ENCODE data around the gene PIP4K2A.
"Not testable (repeated sequence)": the region's sequence is repeated elsewhere in the genome, so short reads cannot be mapped to it uniquely, and the experiment has no call there.

PIP4K2A gene

DNA sequence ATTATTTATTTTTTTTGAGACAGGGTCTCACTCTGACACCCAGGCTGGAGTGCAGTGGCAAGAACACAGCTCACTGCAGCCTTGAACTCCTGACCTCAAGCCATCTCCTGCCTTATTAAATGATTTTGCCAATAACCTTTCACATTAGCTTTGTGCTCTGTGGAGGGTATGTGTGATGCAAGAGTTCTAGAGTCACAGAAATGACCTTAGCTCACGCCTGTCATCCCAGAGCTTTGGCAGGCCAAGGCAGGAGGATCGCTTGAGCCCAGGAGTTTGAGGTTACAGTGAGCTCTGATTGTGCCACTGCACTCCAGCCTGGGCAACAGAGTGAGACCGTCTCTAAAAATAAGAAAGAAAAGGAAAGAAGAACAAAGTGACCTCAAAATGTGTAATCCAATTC lies 4.3 kb upstream of the PIP4K2A start:
- H3K27me3 ChIP-seq (ENCODE audit: control insufficient read depth, insufficient read depth, low read length); H3K27ac ChIP-seq (ENCODE audit: low read length); H3K4me3 ChIP-seq (ENCODE audit: low read length); H3K4me1 ChIP-seq (ENCODE audit: control insufficient read depth, low read depth, low read length); H3K36me3 ChIP-seq (ENCODE audit: control insufficient read depth, low read depth, low read length); H3K9me3 ChIP-seq (ENCODE audit: control insufficient read depth, low read depth, low read length); H3K9ac ChIP-seq (ENCODE audit: low read length): not testable (repeated sequence)

DNA sequence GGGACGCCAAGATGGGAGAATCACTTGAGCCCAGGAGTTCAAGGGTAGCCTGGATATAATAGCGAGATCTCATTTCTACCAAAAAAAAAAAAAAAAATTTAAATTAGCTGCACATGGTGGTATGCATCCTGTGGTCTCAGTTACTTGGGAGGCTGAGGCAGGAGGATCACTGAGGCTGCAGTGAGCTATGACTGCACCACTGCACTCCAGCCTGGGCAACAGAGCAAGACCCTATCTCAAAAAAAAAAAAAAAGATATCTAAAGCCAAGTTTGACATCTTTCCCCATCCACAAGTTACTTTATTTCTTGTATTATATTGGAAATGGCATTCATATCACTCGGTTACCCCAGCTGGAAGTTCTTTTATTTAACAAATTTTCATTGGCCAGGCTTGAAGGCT lies 3.4 kb upstream of the PIP4K2A start:
- H3K9me3 ChIP-seq (ENCODE audit: control insufficient read depth, low read depth, low read length): no peaks in the 10 kb centered on the region
- H3K9ac ChIP-seq (ENCODE audit: low read length): no peak overlapping the region
- H3K4me3 ChIP-seq (ENCODE audit: low read length): no peak overlapping the region
- peaks cover 2% of the 10 kb centered on the region for H3K4me1 ChIP-seq (ENCODE audit: control insufficient read depth, low read depth, low read length)
- H3K27ac ChIP-seq (ENCODE audit: low read length): no peak overlapping the region
- H3K36me3 ChIP-seq (ENCODE audit: control insufficient read depth, low read depth, low read length): no peaks in the 10 kb centered on the region
- H3K27me3 ChIP-seq (ENCODE audit: control insufficient read depth, insufficient read depth, low read length): peaks cover 14% of the 10 kb centered on the region

DNA sequence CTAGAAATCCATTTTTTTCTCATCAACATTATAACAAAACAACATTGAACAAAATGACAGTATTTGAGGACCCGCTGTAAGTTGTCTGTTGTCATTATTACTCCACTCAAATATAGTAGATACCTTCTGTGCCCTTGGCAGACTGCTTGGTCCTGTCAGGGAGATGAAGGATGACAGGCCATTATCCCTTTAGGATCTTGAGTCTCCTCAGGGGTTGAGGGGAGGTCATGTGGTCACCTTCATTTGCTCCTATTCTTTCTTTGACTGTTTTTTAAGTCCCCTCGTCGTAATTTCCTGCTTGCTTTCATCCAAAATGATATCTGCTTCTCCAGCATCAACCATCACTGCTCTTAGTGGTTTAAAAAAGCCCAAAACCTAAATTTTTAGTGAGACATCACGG lies 2.6 kb upstream of the PIP4K2A start:
- H3K27ac ChIP-seq (ENCODE audit: low read length): no peak overlapping the region
- peaks cover 22% of the 10 kb centered on the region for H3K27me3 ChIP-seq (ENCODE audit: control insufficient read depth, insufficient read depth, low read length)
- peaks cover 9% of the 10 kb centered on the region for H3K4me1 ChIP-seq (ENCODE audit: control insufficient read depth, low read depth, low read length)
- H3K36me3 ChIP-seq (ENCODE audit: control insufficient read depth, low read depth, low read length): no peaks in the 10 kb centered on the region
- H3K9me3 ChIP-seq (ENCODE audit: control insufficient read depth, low read depth, low read length): no peaks in the 10 kb centered on the region
- H3K9ac ChIP-seq (ENCODE audit: low read length): no peak overlapping the region
- H3K4me3 ChIP-seq (ENCODE audit: low read length): no peak overlapping the region

DNA sequence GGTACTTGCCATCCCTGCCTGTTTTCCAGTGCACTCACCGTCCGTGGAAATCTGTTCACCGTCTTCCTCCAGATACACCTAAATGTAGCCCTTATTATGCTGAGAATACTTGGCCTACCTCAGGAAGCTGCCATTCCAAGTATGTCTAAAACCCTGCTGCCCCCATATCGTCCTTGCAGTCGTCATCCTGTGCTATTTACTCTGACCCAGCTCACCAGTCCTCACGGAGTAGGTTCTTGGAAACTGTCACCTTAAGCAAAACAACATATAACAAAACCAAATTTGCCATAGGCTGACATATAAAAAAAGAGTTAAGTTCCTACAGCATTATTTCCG lies 880 bp upstream of the PIP4K2A start:
- Histone ChIP-seq H3K9ac (ENCODE audit: low read length) (no peak overlapping the region), H3K27me3 (ENCODE audit: control insufficient read depth, insufficient read depth, low read length) (peaks cover 29% of the 10 kb centered on the region), H3K9me3 (ENCODE audit: control insufficient read depth, low read depth, low read length) (no peaks in the 10 kb centered on the region), H3K4me3 (ENCODE audit: low read length) (no peak overlapping the region), H3K36me3 (ENCODE audit: control insufficient read depth, low read depth, low read length) (no peaks in the 10 kb centered on the region), H3K27ac (ENCODE audit: low read length) (no peak overlapping the region), H3K4me1 (ENCODE audit: control insufficient read depth, low read depth, low read length) (peaks cover 10% of the 10 kb centered on the region)

DNA sequence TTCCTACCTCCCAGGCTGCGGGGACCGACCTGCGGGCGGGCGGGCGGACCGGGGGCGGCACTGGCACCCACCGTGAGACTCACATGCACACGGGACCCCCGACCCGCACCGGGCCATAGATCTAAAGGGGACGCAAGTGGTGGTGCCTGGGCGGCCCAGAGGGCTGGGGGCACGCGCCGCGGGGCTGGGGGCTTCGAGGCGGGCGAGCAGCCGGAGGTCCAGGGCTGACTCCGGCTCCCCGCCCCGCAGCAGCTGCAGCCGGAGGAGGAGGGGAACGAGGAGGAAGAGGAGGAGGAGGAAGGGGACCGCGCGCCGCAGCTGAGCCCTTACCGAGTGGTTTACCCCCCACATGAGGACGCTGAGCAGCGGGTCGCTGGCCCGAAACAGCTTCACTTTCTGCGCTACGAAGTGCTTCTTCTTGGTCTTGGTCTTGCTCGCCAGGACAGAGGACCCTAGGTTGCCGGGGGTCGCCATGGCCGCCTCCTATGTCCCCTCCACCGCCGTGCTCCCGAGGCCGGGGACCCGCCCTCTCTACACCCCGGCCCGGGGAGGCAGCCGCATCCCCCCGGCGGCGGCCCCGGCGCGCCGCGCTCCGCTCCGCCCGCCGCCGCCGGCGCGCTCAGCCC lies 412 bp downstream of the PIP4K2A start:
- no peaks in the 10 kb centered on the region for H3K36me3 ChIP-seq (ENCODE audit: control insufficient read depth, low read depth, low read length)
- no peaks in the 10 kb centered on the region for H3K9me3 ChIP-seq (ENCODE audit: control insufficient read depth, low read depth, low read length)
- peaks cover 10% of the 10 kb centered on the region for H3K4me1 ChIP-seq (ENCODE audit: control insufficient read depth, low read depth, low read length)
- H3K4me3 ChIP-seq (ENCODE audit: low read length): peak overlapping the region; percentile 64
- no peak overlapping the region for H3K27ac ChIP-seq (ENCODE audit: low read length)
- peaks cover 29% of the 10 kb centered on the region for H3K27me3 ChIP-seq (ENCODE audit: control insufficient read depth, insufficient read depth, low read length)
- peak overlapping the region; percentile 16 for H3K9ac ChIP-seq (ENCODE audit: low read length)

DNA sequence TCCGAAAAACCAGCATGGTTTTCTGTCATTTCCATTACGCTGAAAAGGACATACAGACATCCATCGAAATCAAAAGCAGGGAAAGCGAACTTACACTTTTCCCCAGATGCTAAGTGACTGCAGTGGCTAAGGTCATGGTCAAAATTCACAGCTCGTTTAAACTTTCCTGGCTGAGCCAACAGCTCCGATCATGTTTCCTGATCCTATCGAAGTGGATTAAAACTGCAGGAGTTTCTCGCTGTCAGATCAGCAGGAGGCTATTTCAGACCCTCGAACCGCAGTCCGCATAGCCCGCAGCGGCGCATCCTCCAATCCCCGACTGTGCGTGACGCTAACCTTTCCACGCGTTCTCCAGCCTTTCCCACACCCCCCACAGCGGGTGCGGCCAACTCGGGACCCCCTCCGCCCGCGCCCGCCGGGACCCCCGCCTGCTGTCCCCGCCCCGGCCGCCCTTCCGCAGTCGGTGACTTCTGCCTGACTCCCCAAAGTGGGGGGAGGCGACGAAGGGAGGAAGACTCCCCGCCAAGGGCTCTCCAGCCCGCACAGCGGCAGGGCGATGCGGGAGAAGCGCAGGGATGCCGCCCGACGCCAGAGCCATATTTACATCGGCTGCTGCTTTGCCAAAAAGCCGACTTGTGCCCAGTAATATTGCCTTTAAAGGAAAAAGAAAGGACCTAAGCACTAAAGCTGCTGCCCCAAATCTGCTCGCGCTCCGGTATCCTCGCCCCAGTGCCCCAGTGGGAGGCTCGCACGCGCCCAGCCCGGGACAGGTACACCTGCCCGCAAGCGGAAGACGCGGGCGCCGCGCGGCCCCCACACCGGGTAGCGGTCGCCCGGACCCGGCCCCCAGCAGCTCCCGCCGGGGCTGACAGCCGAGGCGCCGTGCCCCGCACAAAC lies 1.2 kb downstream of the PIP4K2A start:
- Histone ChIP-seq H3K27me3 (ENCODE audit: control insufficient read depth, insufficient read depth, low read length) (peaks cover 29% of the 10 kb centered on the region), H3K9ac (ENCODE audit: low read length) (peak overlapping the region; percentile 4), H3K36me3 (ENCODE audit: control insufficient read depth, low read depth, low read length) (no peaks in the 10 kb centered on the region), H3K4me1 (ENCODE audit: control insufficient read depth, low read depth, low read length) (peaks cover 10% of the 10 kb centered on the region), H3K4me3 (ENCODE audit: low read length) (peak overlapping the region; percentile 64), H3K27ac (ENCODE audit: low read length) (no peak overlapping the region), H3K9me3 (ENCODE audit: control insufficient read depth, low read depth, low read length) (no peaks in the 10 kb centered on the region)

DNA sequence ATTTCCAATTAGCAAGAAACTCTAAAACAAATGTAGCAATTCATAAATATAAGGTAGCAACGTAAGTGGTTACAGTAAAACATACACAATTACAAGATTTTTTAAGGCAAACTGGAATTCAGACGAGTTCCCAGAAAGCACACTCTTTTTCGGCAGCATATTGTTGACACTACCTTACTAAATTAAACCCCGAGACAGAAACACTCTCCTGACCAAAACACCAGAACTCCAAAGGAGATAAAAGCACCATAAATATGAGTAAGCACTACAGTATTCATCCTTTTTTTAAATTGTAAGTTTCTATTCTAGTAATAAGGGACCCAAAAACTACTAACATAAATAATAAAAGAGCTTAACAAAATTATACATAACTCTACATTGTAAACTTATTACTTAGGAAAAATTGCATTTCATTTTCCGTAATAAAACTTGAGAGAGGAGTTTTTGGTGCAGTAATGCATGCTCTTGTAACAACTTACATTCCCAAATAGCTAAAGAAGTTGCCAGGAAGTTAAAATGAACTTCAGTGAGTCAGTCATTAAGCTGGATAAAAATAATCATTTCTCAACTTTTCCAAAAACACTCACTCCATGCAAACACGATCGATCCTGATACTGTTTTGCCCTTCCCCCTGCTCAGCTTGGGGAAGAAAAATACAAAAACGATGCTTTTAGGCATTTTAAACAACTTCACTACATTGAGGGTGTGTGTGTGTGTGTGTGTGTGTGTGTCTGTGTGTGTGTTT lies 2.0 kb downstream of the PIP4K2A start:
- Histone ChIP-seq H3K4me1 (ENCODE audit: control insufficient read depth, low read depth, low read length) (peaks cover 10% of the 10 kb centered on the region), H3K36me3 (ENCODE audit: control insufficient read depth, low read depth, low read length) (no peaks in the 10 kb centered on the region), H3K9me3 (ENCODE audit: control insufficient read depth, low read depth, low read length) (no peaks in the 10 kb centered on the region), H3K27me3 (ENCODE audit: control insufficient read depth, insufficient read depth, low read length) (peaks cover 29% of the 10 kb centered on the region), H3K27ac (ENCODE audit: low read length) (no peak overlapping the region), H3K9ac (ENCODE audit: low read length) (peak overlapping the region; percentile 4), H3K4me3 (ENCODE audit: low read length) (peak overlapping the region; percentile 64)

DNA sequence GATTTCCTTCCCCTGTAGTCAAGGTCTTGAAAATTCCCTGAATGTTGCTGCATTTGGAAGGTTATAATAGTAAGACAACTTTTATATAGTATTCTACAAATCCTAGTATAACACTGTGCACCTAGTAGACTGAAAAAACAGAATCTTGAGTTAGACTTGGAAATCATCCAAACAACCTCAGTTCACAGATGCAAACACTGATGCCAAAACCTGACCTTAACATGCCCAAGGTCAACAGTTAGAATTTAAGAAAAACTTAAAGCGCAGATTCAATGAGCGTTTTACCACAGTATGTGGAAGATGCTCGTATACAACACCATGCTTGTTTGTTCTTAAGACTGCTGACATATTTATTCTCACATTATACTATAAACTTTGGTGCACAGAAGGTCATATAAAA lies 3.0 kb downstream of the PIP4K2A start:
- Histone ChIP-seq H3K4me3 (ENCODE audit: low read length) (no peak overlapping the region), H3K9ac (ENCODE audit: low read length) (no peak overlapping the region), H3K27ac (ENCODE audit: low read length) (no peak overlapping the region)

DNA sequence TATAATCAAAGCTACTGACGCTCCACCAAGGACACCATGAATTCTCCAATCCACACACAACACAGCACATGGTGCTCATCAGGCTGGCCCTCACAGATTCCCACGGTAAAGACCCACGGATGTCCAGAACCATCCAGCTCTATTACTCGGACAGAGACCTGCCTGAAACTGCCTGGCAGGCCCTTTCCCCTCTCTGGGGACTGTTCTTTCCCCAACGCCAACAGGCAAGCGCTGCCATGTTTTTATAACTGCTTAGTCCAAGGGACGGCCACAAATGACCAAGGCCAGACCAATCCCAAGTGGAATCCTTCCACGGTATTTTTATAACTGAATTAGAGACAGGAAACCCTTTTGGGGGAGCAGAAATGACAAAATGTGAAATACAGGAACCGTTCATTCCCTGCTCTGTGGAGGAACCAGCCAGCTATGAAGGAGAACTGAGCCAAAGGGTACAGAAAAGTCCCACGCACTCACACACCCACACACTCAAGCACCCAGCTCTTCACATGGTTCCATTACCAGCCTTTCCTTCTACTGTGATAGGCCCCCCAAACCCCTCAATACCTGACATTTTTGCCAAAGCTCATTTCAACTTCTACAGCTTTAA lies 4.1 kb downstream of the PIP4K2A start:
- peaks cover 26% of the 10 kb centered on the region for H3K27me3 ChIP-seq (ENCODE audit: control insufficient read depth, insufficient read depth, low read length)
- peaks cover 10% of the 10 kb centered on the region for H3K4me1 ChIP-seq (ENCODE audit: control insufficient read depth, low read depth, low read length)
- no peaks in the 10 kb centered on the region for H3K9me3 ChIP-seq (ENCODE audit: control insufficient read depth, low read depth, low read length)
- no peak overlapping the region for H3K27ac ChIP-seq (ENCODE audit: low read length)
- no peak overlapping the region for H3K4me3 ChIP-seq (ENCODE audit: low read length)
- H3K36me3 ChIP-seq (ENCODE audit: control insufficient read depth, low read depth, low read length): no peaks in the 10 kb centered on the region
- H3K9ac ChIP-seq (ENCODE audit: low read length): no peak overlapping the region

More for the DNA sequence above, 3.0 kb downstream of the PIP4K2A start:
- Histone ChIP-seq H3K36me3 (ENCODE audit: control insufficient read depth, low read depth, low read length) (no peaks in the 10 kb centered on the region), H3K4me1 (ENCODE audit: control insufficient read depth, low read depth, low read length) (peaks cover 10% of the 10 kb centered on the region), H3K27me3 (ENCODE audit: control insufficient read depth, insufficient read depth, low read length) (peaks cover 29% of the 10 kb centered on the region), H3K9me3 (ENCODE audit: control insufficient read depth, low read depth, low read length) (no peaks in the 10 kb centered on the region)

DNA sequence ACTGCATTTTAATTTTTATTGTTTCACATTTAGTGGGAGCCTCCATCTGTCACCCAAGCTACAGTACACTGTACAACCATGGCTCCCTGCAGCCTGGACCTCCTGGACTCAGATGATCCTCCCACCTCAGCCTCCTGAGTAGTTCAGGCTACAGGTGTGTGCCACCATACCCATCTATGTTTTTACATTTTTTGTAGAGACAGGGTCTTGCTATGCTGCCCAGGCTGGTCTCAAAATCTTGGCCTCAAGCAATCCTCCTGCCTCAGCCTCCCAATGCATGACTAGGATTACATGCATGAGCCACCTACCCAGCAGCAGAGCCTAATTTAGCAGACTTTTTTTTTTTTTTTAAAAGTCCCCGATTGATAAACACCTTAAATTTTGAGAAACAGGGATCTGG lies 5.6 kb downstream of the PIP4K2A start:
- Histone ChIP-seq H3K27ac (ENCODE audit: low read length) (no peak overlapping the region), H3K4me1 (ENCODE audit: control insufficient read depth, low read depth, low read length) (peaks cover 10% of the 10 kb centered on the region), H3K36me3 (ENCODE audit: control insufficient read depth, low read depth, low read length) (no peaks in the 10 kb centered on the region), H3K27me3 (ENCODE audit: control insufficient read depth, insufficient read depth, low read length) (peaks cover 20% of the 10 kb centered on the region), H3K9ac (ENCODE audit: low read length) (no peak overlapping the region), H3K4me3 (ENCODE audit: low read length) (no peak overlapping the region), H3K9me3 (ENCODE audit: control insufficient read depth, low read depth, low read length) (no peaks in the 10 kb centered on the region)

DNA sequence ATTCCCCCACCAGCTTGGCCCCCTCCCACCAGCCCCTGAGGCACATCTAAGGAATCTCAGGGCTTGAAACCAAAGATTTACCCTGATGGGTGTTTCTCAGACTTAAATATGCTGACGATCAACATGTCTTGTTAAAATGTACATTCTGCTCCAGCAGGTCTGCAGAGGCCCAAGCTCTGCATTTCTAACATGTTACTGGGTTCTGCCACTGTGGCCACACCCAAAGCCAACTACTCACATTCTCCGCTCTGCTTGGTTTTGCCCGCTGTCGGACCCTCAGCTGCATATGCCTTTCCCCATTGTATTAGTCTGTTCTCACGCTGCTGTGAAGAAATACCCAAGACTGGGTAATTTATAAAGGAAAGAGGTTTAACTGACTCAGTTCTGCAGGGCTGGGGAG lies 8.9 kb downstream of the PIP4K2A start:
- Histone ChIP-seq H3K27me3 (ENCODE audit: control insufficient read depth, insufficient read depth, low read length) (no peaks in the 10 kb centered on the region), H3K4me1 (ENCODE audit: control insufficient read depth, low read depth, low read length) (peaks cover 14% of the 10 kb centered on the region), H3K9ac (ENCODE audit: low read length) (no peak overlapping the region), H3K36me3 (ENCODE audit: control insufficient read depth, low read depth, low read length) (no peaks in the 10 kb centered on the region), H3K9me3 (ENCODE audit: control insufficient read depth, low read depth, low read length) (no peaks in the 10 kb centered on the region), H3K4me3 (ENCODE audit: low read length) (no peak overlapping the region), H3K27ac (ENCODE audit: low read length) (no peak overlapping the region)
